Memory B cell (primary cell): ENCODE data around the gene LRRTM4.

ENCODE experiments used
- ATAC-seq: fragments of 150-1000 bp; cut with Tn5 transposase; 2 replicates; pipeline ENCODE4 v1.10.0; 2021; ENCODE audit warnings: low read depth, mild to moderate bottlenecking, moderate library complexity
- DNase-seq, 2 donors: peaks; one replicate each; pipeline ENCODE4 v3.0.0; 2022; ENCODE audit warnings: low spot score in 2 of 2
- H3K27ac Mint-ChIP-seq: one replicate; pipeline ENCODE4 v1.8.0; 2022; ENCODE audit warnings: mild to moderate bottlenecking, moderate library complexity, mixed read lengths
- H3K27me3 Mint-ChIP-seq: one replicate; pipeline ENCODE4 v1.8.0; 2022; ENCODE audit warnings: mixed read lengths
- H3K36me3 Mint-ChIP-seq: one replicate; pipeline ENCODE4 v1.8.0; 2022; ENCODE audit warnings: mild to moderate bottlenecking, mixed read lengths
- H3K4me1 Mint-ChIP-seq: one replicate; pipeline ENCODE4 v1.8.0; 2022; ENCODE audit warnings: mixed read lengths
- H3K4me3 Mint-ChIP-seq: one replicate; pipeline ENCODE4 v1.8.0; 2022; ENCODE audit warnings: mild to moderate bottlenecking, moderate library complexity, mixed read lengths
- H3K9me3 Mint-ChIP-seq: one replicate; pipeline ENCODE4 v1.8.0; 2022; ENCODE audit warnings: mixed read lengths

LRRTM4 gene

DNA sequence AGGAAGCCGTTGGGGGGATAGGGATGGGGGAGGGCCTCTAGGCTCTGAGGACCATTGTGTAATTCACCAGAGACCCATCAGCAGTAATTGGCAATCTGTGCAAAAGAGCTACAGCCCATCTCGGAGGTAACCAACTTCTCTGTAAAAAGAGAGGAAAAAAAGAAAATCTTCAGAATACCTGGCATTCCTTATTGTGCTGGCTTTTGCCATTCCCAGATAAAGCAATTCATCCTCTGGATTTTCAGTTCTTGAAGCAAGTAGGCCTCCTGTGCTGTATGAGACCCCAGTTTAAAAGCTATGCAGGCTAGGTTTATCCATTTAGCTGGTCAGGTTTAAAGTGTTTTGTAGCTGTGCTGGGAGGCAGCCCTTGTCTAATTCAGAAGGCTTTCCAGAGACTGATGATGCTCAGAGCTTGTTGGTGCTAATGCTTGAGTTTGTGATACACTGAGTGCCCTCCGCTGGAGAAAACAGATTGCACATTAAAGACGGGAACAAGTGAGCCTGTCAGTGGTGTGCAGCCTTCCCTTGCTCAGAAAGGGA is at the start of gene LRRTM4:
LRRTM4 (minus strand) TSS at position 446 of the 540 bp plus-strand sequence.
- no peaks in the 10 kb centered on the region for H3K4me1 Mint-ChIP-seq
- peaks cover 2% of the 10 kb centered on the region for H3K9me3 Mint-ChIP-seq
- no peak within 1 kb of the TSS for H3K27ac Mint-ChIP-seq
- H3K27me3 Mint-ChIP-seq, result no peaks in the 10 kb centered on the region
- ATAC-seq (no peak), DNase-seq (no peak)
- no peaks in the 10 kb centered on the region for H3K36me3 Mint-ChIP-seq
- no peak within 1 kb of the TSS for H3K4me3 Mint-ChIP-seq

DNA sequence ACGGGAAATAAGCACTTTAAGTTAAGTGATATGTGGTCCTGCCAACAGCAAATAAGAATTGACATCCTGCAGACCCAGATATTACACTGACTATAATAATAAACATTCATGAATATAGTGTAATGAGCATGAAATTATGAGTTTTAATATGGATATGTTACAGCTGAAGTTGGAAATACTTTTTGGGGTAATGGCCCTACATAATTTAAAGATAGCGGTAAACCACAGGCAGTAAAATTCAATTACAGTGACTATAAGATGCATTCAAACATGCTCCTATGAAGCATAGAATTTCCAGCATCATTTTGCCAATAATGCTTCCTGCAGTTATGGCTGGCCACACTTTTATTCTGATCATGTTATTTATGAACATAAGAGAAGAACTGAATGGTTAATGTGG is 49.4 kb upstream of the LRRTM4 start:
- Mint-ChIP-seq H3K9me3 (no peaks in the 10 kb centered on the region), H3K27me3 (no peaks in the 10 kb centered on the region), H3K4me3 (no peak overlapping the region), H3K36me3 (no peaks in the 10 kb centered on the region), H3K27ac (no peak overlapping the region), H3K4me1 (no peaks in the 10 kb centered on the region)
- DNase-seq, result no peak
- ATAC-seq, result no peak

- DNase-seq, result no peak
- no peak for ATAC-seq
- H3K27me3 Mint-ChIP-seq, result no peaks in the 10 kb centered on the region
- H3K4me3 Mint-ChIP-seq, result no peak overlapping the region
- H3K9me3 Mint-ChIP-seq, result no peaks in the 10 kb centered on the region
- H3K27ac Mint-ChIP-seq, result no peak overlapping the region
- H3K4me1 Mint-ChIP-seq, result no peaks in the 10 kb centered on the region
- no peaks in the 10 kb centered on the region for H3K36me3 Mint-ChIP-seq
Observed at GRCh38 chr2:77567723-77568122, 45.5 kb upstream of the LRRTM4 start.

DNA sequence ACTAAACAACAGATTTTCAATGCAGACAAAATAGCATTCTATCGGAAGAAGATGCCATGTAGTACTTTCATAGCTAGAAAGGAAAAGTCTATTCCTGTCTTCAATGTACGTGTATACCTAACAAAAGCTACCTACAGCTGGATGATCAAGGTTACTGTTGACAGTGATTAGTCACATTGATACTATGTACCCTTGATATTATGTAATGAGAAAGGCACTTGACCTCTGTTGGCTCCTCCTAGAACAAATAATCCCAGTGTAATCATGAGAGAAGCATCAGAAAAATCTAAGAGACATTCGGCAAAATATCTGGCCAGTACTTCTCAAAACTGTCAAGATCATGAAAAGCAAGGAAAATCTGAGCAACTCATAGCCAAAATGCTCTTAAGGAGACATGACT is 44.4 kb upstream of the LRRTM4 start:
- no peak overlapping the region for H3K27ac Mint-ChIP-seq
- DNase-seq (no peak), ATAC-seq (no peak)
- H3K9me3 Mint-ChIP-seq, result no peaks in the 10 kb centered on the region
- H3K36me3 Mint-ChIP-seq, result no peaks in the 10 kb centered on the region
- no peak overlapping the region for H3K4me3 Mint-ChIP-seq
- H3K4me1 Mint-ChIP-seq, result no peaks in the 10 kb centered on the region
- H3K27me3 Mint-ChIP-seq, result no peaks in the 10 kb centered on the region

DNA sequence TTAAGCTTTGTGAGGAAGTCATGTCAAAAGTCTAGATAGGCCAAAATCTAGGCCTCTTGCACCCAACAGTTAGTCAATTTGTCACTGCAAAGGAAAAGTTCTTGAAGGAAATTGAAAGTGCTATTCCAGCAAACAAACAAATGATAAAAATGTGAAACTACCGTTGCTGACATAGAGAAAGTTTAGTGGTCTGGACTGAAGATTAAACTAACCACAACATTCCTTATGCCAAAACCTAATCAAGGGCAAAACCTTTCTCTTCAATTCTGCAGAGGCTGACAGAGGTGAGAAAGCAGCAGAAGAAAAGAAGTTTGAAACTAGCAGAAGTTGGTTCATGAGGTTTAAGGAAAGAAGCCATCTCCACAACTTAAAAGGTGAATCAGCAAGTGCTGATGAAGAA is 44.0 kb upstream of the LRRTM4 start:
- H3K4me1 Mint-ChIP-seq, result no peaks in the 10 kb centered on the region
- ATAC-seq, result no peak
- no peak overlapping the region for H3K4me3 Mint-ChIP-seq
- no peak for DNase-seq
- H3K36me3 Mint-ChIP-seq, result no peaks in the 10 kb centered on the region
- no peaks in the 10 kb centered on the region for H3K9me3 Mint-ChIP-seq
- H3K27me3 Mint-ChIP-seq, result no peaks in the 10 kb centered on the region
- H3K27ac Mint-ChIP-seq, result no peak overlapping the region

DNA sequence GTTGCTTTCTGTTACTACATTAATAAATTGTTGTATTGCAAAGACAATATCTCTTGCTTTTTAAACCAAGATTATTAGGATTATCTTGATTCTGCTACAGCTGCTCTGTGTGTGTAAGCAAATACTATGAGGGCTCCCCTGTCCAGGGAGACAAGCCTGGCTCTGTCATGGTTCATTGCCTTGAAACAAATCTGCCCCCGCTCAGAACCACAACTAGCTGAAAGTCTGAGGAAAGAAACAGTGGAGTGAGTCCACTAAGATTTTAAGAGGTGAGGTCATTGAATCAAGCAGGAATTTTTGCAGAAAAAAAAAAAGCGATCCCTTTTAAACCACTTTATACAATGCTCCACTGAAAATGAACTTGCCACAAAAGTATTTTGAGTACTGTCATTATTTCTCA is 30.8 kb upstream of the LRRTM4 start:
- Mint-ChIP-seq H3K27ac (no peak overlapping the region), H3K27me3 (no peaks in the 10 kb centered on the region), H3K4me3 (no peak overlapping the region), H3K4me1 (no peaks in the 10 kb centered on the region), H3K36me3 (no peaks in the 10 kb centered on the region), H3K9me3 (peaks cover 12% of the 10 kb centered on the region)
- ATAC-seq (no peak), DNase-seq (no peak)

GRCh38 chr2:77538031-77538430 is 15.9 kb upstream of the LRRTM4 start:
- Mint-ChIP-seq H3K27me3 (no peaks in the 10 kb centered on the region), H3K36me3 (no peaks in the 10 kb centered on the region), H3K9me3 (peaks cover 4% of the 10 kb centered on the region), H3K4me3 (no peak overlapping the region), H3K27ac (no peak overlapping the region), H3K4me1 (no peaks in the 10 kb centered on the region)
- ATAC-seq, result no peak
- no peak for DNase-seq

DNA sequence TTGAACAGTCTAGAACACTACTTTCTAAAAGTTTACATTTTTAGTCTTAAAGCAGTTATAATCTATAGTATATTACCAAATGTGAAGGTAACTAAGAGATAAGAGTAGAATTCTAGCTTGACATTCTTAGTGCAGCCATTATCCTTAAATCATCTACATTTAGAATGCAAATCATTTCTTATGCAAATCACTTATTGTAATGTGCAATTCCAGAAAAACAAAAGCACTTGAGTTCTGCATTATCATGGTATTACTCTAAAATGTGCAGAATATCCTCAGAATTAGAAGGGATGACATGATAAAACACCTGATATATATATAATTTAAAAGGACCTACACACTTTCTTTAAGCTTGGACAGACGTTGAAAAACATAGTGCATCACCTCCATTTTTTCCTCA is 712 bp upstream of the LRRTM4 start:
- Mint-ChIP-seq H3K36me3 (no peaks in the 10 kb centered on the region), H3K27ac (no peak overlapping the region), H3K9me3 (peaks cover 2% of the 10 kb centered on the region), H3K4me3 (no peak overlapping the region), H3K27me3 (no peaks in the 10 kb centered on the region), H3K4me1 (no peaks in the 10 kb centered on the region)
- ATAC-seq, result no peak
- no peak for DNase-seq

DNA sequence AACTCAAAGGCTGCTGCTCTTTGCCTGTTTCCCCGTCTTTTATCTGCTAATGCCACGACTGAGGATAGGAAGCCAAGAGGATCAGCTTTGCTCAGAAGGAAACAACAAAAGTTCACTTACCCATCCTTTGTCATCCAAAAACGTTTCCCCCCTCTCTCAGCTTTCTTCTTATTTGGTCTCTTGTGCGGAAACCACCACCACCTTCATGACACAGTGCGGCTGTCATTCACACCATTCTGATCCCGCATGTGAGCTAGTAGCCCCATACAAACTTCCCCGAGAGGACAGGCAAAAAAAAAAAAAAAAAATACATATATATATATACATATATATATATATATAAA is 656 bp downstream of the LRRTM4 start:
- Mint-ChIP-seq H3K27me3 (no peaks in the 10 kb centered on the region), H3K4me1 (no peaks in the 10 kb centered on the region), H3K9me3 (peaks cover 2% of the 10 kb centered on the region), H3K27ac (no peak overlapping the region), H3K36me3 (no peaks in the 10 kb centered on the region), H3K4me3 (no peak overlapping the region)
- DNase-seq (no peak), ATAC-seq (no peak)

DNA sequence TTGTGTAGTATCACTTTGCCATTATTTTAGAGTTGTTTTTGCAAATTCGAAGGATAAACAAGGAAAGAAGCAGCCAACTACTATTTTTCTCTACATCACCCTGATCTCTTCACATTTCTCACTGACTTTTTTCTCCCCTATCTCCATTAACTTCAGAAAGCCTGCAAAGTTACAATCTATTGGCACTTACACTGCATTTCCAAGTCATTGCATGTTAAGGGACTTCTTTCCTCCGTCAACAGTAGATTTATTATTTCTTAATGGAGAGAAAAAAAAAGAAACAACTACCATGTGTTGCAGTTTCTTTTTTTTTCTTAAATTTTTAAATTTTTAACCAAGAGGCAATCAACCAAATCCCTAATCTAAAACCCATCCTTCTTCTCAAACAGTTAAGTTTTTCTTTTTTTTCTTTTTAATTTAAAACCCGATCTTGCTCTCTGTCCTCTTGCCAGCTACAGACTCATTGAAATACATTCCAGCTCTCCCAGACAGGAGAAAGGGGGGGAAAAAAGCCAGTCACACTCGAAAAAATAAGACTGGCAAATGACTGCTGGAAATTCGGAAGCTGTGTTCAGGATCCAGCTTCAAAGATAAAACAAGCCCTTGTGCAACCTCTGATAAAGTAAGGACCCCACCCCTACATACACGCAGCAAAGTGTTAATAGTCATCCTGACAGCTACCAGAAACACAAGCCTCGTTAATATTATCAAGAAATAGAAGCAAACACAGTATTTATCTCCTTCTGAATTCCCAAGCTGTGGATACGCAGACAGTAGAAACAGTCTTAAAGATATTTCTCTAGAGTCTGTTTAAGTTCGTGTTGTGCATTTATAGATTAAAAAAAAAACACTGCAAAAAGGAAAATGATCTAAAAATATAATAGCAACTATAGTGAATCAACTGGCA is 1.3 kb downstream of the LRRTM4 start:
- DNase-seq (no peak), ATAC-seq (no peak)
- no peaks in the 10 kb centered on the region for H3K36me3 Mint-ChIP-seq
- no peaks in the 10 kb centered on the region for H3K27me3 Mint-ChIP-seq
- no peak overlapping the region for H3K27ac Mint-ChIP-seq
- no peaks in the 10 kb centered on the region for H3K4me1 Mint-ChIP-seq
- H3K4me3 Mint-ChIP-seq, result no peak overlapping the region
- peaks cover 2% of the 10 kb centered on the region for H3K9me3 Mint-ChIP-seq

DNA sequence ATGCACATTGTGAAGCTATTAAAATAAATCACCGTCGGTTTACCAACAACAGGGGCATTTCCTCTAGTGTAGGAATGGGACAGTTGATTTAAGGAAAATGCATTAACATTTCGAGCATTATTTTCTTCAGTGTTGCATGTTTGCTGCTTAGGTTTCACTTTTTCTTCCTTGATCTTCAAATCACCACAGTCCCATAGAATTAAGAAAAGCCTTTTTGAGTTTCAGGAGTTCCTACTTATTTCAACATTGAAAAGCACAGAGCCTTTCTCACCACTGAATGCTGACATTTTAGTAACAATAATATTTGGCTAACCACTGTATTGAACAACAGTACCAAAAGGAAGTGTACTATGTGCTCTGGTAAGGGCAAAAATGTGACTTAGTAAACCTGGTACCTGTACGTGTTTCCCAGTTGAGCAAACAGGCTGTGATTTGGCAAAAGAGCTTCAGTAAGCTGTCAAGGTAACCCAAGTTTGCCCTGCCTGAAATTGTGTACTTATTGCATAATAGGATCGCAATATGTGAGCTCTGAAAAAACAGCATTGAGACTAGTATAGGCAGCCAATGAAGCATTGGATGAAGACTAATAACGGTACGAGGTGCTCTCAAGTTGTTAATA is 2.2 kb downstream of the LRRTM4 start:
- ATAC-seq (no peak), DNase-seq (no peak)
- Mint-ChIP-seq H3K4me3 (no peak overlapping the region), H3K27me3 (no peaks in the 10 kb centered on the region), H3K9me3 (peaks cover 2% of the 10 kb centered on the region), H3K27ac (no peak overlapping the region), H3K36me3 (no peaks in the 10 kb centered on the region), H3K4me1 (no peaks in the 10 kb centered on the region)

- Mint-ChIP-seq H3K36me3 (no peaks in the 10 kb centered on the region), H3K4me1 (no peaks in the 10 kb centered on the region), H3K4me3 (no peak overlapping the region), H3K27ac (no peak overlapping the region), H3K9me3 (peaks cover 1% of the 10 kb centered on the region), H3K27me3 (no peaks in the 10 kb centered on the region)
- no peak for ATAC-seq
- DNase-seq, result no peak
Observed at GRCh38 chr2:77519164-77519887, 2.9 kb downstream of the LRRTM4 start.

- Mint-ChIP-seq H3K4me1 (no peaks in the 10 kb centered on the region), H3K27me3 (no peaks in the 10 kb centered on the region)
Observed at GRCh38 chr2:77518311-77518710, 3.9 kb downstream of the LRRTM4 start.

DNA sequence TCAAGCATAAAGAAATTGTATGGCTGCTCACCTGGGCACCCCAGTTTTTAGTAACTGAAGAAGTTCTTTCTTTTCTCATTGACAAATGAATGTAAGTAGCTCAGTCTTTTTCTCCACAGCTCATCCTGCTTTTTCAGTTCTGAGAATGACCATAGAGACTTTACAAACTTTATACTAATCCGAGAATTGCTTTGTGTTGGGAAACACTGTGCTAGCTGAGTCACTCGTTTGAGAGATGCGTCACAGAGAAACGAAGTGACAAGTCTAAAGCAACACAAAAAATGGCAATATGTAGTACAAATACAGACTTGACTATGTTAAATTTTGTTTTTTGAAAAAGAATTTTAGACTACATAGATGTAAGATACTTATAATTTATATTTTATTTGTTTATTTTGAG is 9.0 kb downstream of the LRRTM4 start:
- no peak overlapping the region for H3K4me3 Mint-ChIP-seq
- no peak overlapping the region for H3K27ac Mint-ChIP-seq
- no peaks in the 10 kb centered on the region for H3K9me3 Mint-ChIP-seq
- H3K27me3 Mint-ChIP-seq, result no peaks in the 10 kb centered on the region
- ATAC-seq, result no peak
- H3K36me3 Mint-ChIP-seq, result no peaks in the 10 kb centered on the region
- no peaks in the 10 kb centered on the region for H3K4me1 Mint-ChIP-seq
- DNase-seq, result no peak

More at GRCh38 chr2:77518311-77518710, 3.9 kb downstream of the LRRTM4 start:
- no peak overlapping the region for H3K27ac Mint-ChIP-seq
- no peak overlapping the region for H3K4me3 Mint-ChIP-seq
- ATAC-seq, result no peak
- H3K9me3 Mint-ChIP-seq, result peaks cover 1% of the 10 kb centered on the region
- DNase-seq, result no peak
- no peaks in the 10 kb centered on the region for H3K36me3 Mint-ChIP-seq
